HEK293 (cell line): ENCODE results near the gene POLR3GL.

Experiments
- ATF2 ChIP-seq: fragments of 450-650 bp; formaldehyde crosslinking; IDR thresholded peaks from 2 replicates; pipeline ENCODE4 v1.5.1; 2016; ENCODE audit warnings: missing biosample characterization, missing genetic modification characterization, low read depth
- CTCF ChIP-seq: fragments of 450-650 bp; formaldehyde crosslinking; IDR thresholded peaks from 2 replicates; pipeline ENCODE4 v1.5.1; 2016; ENCODE audit warnings: missing biosample characterization, missing genetic modification characterization
- ZBTB8A ChIP-seq: fragments of 450-650 bp; formaldehyde crosslinking; IDR thresholded peaks from 2 replicates; pipeline ENCODE4 v1.5.1; 2016; ENCODE audit warnings: missing biosample characterization, missing genetic modification characterization

GRCh38 chr1:145994391-145995120, 30.1 kb downstream of the POLR3GL start:
- TF ChIP-seq CTCF (tag by site-specific recombination), result no peak
- TF ChIP-seq ATF2 (tag by site-specific recombination), result no peak
- no peak for TF ChIP-seq ZBTB8A
